ENCODE measurements around the gene NTRK2.

DNA sequence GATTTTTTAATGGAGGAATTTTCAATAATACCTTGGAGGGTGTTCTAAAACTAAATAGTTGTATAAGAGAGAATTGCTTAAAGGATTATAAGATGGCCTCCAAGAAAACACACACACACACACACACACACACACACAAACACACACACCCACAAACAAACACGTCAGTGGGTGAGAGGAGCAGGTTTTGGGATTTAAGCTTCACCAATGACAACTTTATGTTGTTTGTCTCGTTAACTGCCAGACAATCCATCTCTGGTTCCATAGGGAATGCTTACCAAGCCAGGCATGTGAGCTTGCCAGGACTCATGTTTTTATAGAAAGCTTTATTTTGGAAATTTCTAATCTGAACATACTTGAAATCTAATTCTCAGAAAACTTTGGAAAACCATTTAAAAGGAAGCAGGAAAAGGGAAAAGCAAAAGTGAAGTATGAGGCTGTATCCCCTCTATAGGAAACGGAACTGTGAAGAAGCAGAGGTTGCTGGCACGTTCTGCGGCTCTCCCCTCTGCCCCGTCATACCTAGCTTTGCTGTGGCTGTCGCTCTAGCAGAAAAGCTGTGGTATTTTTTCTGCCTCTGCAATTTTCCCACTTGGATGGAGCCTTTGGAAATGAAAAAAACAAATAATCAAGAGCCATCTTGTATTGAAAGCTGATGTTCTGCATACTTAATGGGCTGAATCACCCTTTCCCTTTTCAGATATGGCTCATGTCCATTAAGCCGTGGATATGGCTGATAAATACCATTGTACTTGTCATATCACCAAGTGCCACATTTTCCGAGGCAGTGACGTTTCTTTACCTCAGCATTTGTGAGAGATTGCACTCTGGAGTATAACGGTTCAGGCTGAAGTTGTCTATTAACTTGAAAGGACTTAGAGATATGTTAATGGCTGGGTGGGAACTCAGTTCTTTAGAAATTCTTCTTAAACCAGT, 112.7 kb downstream of the NTRK2 start:
- TF ChIP-seq CTCF (IDR thresholded peaks at IDR 0.05; ENCODE audit: low read length): no peak
- TF ChIP-seq EZH2 (IDR thresholded peaks at IDR 0.05; ENCODE audit: borderline replicate concordance, low read length): no peak
